K562 (cell line): ENCODE data around the gene HTR2B. TPM values are rescaled to one million over a fixed set of nuclear protein-coding genes. Genes with fewer than 3 reads are reported as not detected.

Source experiments
- ATAC-seq: fragments of 200-7000 bp; cut with Tn5 transposase; 3 replicates; pipeline ENCODE4 v1.9.1; 2020; ENCODE audit warnings: moderate library complexity
- BruUV-seq: library from RNA; stranded (reverse); fragments of 400-500 nt; replicated peaks from 2 replicates; lab custom pipeline; 2021; lab: Mats Ljungman, UMichigan
- CTCF ChIA-PET: fragments of 300-600 bp; formaldehyde crosslinking; extraction: SDS; loops from one replicate; lab custom pipeline; 2021; ENCODE audit warnings: low intra/inter-chr PET ratio; lab: Yijun Ruan, JAX
- POLR2A ChIA-PET: fragments of 300-600, 350-650 bp; sonication (Branson Sonifier 250); formaldehyde crosslinking; extraction: SDS; loops from one replicate; lab custom pipeline; 2021; ENCODE audit warnings: antibody characterized with exemption, inconsistent platforms; lab: Yijun Ruan, JAX
- DNase-seq, 4 experiments: peaks; one replicate each; pipeline versions ENCODE4 v3.0.0 to v3.0.0-alpha.2; 2011 to 2018; ENCODE audit warnings: low spot score in 3 of 4, mixed read lengths in 3 of 4; ENCODE audit errors: extremely low read depth in 1 of 4
- FAIRE-seq: peaks from 2 replicates; lab custom pipeline; 2011; peaks lifted over from hg19 to GRCh38; lab: Jason Lieb, UNC
- H2AFZ ChIP-seq: 2 replicates; pipeline ENCODE4 v1.6.0; 2011; ENCODE audit warnings: low read depth, low read length, control low read depth, inconsistent platforms
- H3K27ac ChIP-seq: fragments of 200-600 bp; 3 replicates; pipeline ENCODE4 v1.8.0; 2011; ENCODE audit warnings: low read depth, mild to moderate bottlenecking, control low read depth, inconsistent platforms, low read length, moderate library complexity, mixed read lengths; ENCODE audit errors: extremely low read depth
- H3K27me3 ChIP-seq, 2 experiments: fragments of 300-600 bp in 1 of 2; 2 replicates in 1 of 2; 3 replicates in 1 of 2; pipeline versions ENCODE4 v1.6.0 to v1.8.0; 2011; ENCODE audit warnings: inconsistent platforms in 2 of 2, low read length in 2 of 2, mild to moderate bottlenecking in 1 of 2, mixed read lengths in 1 of 2, moderate library complexity in 1 of 2; ENCODE audit not compliant: control insufficient read depth in 2 of 2, insufficient read depth in 2 of 2
- H3K36me3 ChIP-seq: fragments of 300-600 bp; 3 replicates; pipeline ENCODE4 v1.8.0; 2011; ENCODE audit warnings: mild to moderate bottlenecking, low read length, inconsistent platforms; ENCODE audit not compliant: control insufficient read depth, insufficient read depth
- H3K4me1 ChIP-seq, 2 experiments: fragments of 200-600 bp in 1 of 2; replicated peaks in 1 of 2; 2 replicates in 1 of 2; 3 replicates in 1 of 2; pipeline versions ENCODE4 v1.5.1 to v1.8.0; 2011; ENCODE audit warnings: inconsistent platforms in 2 of 2, low read length in 2 of 2, mild to moderate bottlenecking in 1 of 2, mixed read lengths in 1 of 2, moderate library complexity in 1 of 2; ENCODE audit not compliant: control insufficient read depth in 2 of 2, insufficient read depth in 2 of 2
- H3K4me2 ChIP-seq: 2 replicates; pipeline ENCODE4 v1.6.1; 2011; ENCODE audit warnings: low read length, control low read depth, inconsistent platforms, mixed read lengths; ENCODE audit not compliant: insufficient read depth
- H3K4me3 ChIP-seq: fragments of 200-600 bp; sonication (generic), shearing (Covaris generic); 2 replicates; pipeline ENCODE4 v1.5.1; 2016; ENCODE audit warnings: control low read depth, inconsistent platforms
- H3K79me2 ChIP-seq: fragments of 200-600 bp; 3 replicates; pipeline ENCODE4 v1.8.0; 2011; ENCODE audit warnings: low read length, inconsistent platforms; ENCODE audit not compliant: control insufficient read depth, insufficient read depth
- H3K9ac ChIP-seq, 2 experiments: 2 replicates each; pipeline versions ENCODE4 v1.6.0 to v1.6.1; 2011; ENCODE audit warnings: low read depth in 2 of 2, low read length in 2 of 2, control low read depth in 1 of 2, inconsistent platforms in 1 of 2, mild to moderate bottlenecking in 1 of 2, mixed read lengths in 1 of 2; ENCODE audit not compliant: insufficient read depth in 1 of 2
- H3K9me1 ChIP-seq: one replicate; pipeline ENCODE4 v1.6.0; 2011; ENCODE audit warnings: inconsistent platforms, mild to moderate bottlenecking, low read length, moderate library complexity; ENCODE audit not compliant: control insufficient read depth, insufficient read depth
- H3K9me3 ChIP-seq: replicated peaks from 2 replicates; pipeline ENCODE4 v1.5.1; 2011; ENCODE audit warnings: low read depth, low read length, inconsistent platforms; ENCODE audit not compliant: control insufficient read depth, insufficient read depth
- H4K20me1 ChIP-seq: replicated peaks from 2 replicates; pipeline ENCODE4 v1.6.1; 2011; ENCODE audit warnings: low read length, inconsistent platforms, mixed read lengths; ENCODE audit not compliant: control insufficient read depth, insufficient read depth
- ADNP ChIP-seq: fragments of 200-800 bp; sonication (Bioruptor generic); IDR thresholded peaks from 2 replicates; pipeline ENCODE4 v1.6.1; 2016; ENCODE audit warnings: missing genetic modification characterization, missing compliant biosample characterization
- BCOR ChIP-seq: fragments of 450-650 bp; IDR thresholded peaks from 2 replicates; pipeline ENCODE4 v1.6.1; 2016
- ELF4 ChIP-seq: fragments of 450-650 bp; formaldehyde crosslinking; IDR thresholded peaks from 2 replicates; pipeline ENCODE4 v1.4.0; 2022; ENCODE audit warnings: missing genetic modification characterization
- HMGN3 ChIP-seq: IDR thresholded peaks from 2 replicates; pipeline ENCODE4 v1.6.1; 2011; ENCODE audit warnings: borderline replicate concordance, low read depth, mild to moderate bottlenecking, mixed read lengths, low read length; ENCODE audit not compliant: insufficient read length; ENCODE audit errors: extremely low read depth
- HNRNPUL1 ChIP-seq: fragments of 200-400 bp; formaldehyde crosslinking; IDR thresholded peaks from 2 replicates; pipeline ENCODE4 v1.6.1; 2017; ENCODE audit warnings: low read length
- NBN ChIP-seq: fragments of 450-650 bp; IDR thresholded peaks from 2 replicates; pipeline ENCODE4 v1.6.1; 2016; ENCODE audit warnings: low read depth, mild to moderate bottlenecking
- NCOA6 ChIP-seq: fragments of 450-650 bp; IDR thresholded peaks from 2 replicates; pipeline ENCODE4 v1.6.1; 2017; ENCODE audit warnings: mild to moderate bottlenecking
- NEUROD1 ChIP-seq: fragments of 150-350 bp; IDR thresholded peaks from 2 replicates; pipeline ENCODE4 v1.6.1; 2014; ENCODE audit warnings: borderline replicate concordance, low read length, low read depth; ENCODE audit not compliant: partially characterized antibody
- POU5F1 ChIP-seq: fragments of 150-350 bp; IDR thresholded peaks from 2 replicates; pipeline ENCODE4 v1.6.1; 2014; ENCODE audit warnings: borderline replicate concordance, low read length, low read depth, mild to moderate bottlenecking; ENCODE audit not compliant: partially characterized antibody
- SETDB1 ChIP-seq: IDR thresholded peaks from one replicate; pipeline ENCODE4 v1.6.1; 2012; ENCODE audit warnings: low read length, control low read depth, inconsistent platforms
- TAF7 ChIP-seq: fragments of 450-650 bp; IDR thresholded peaks from 2 replicates; pipeline ENCODE4 v1.6.1; 2016; ENCODE audit warnings: missing genetic modification characterization, missing compliant biosample characterization
- WGBS: fragments of 100-300 bp; shearing (Covaris generic); methylation state at CpG from one replicate; pipeline ENCODE4 v1.1.6; 2016; ENCODE audit warnings: low coverage, mixed read lengths; ENCODE audit not compliant: insufficient coverage; ENCODE audit errors: missing lambda C conversion rate; 5-methylcytosine and 5-hydroxymethylcytosine counted together
- in situ Hi-C: fragments of 300-500 bp; cut with MboI; formaldehyde crosslinking; loops from 4 replicates; pipeline ENCODE4 v1.15.0; 2018; ENCODE audit warnings: inconsistent platforms, mixed read lengths
- intact Hi-C: fragments of 100-400 bp; cut with micrococcal nuclease; formaldehyde crosslinking; loops from 2 replicates; pipeline ENCODE4 v1.14.2; 2022
- polyA plus RNA-seq, 8 experiments: library from polyadenylated mRNA; depleted of rRNA in 4 of 8; stranded (reverse) in 5 of 8; unstranded in 3 of 8; fragments of >200 nt; fragmentation: Nextera tagmentation in 2 of 8; fragmentation: Illumina TruSeq in 1 of 8; extraction: Ambion mirVana in 2 of 8; extraction: Trizol in 1 of 8; gene quantifications; 2 replicates each; pipeline versions ENCODE4 v1.2.1 to v1.2.3, GENCODE V29; 2011 to 2014; ENCODE audit warnings: inconsistent platforms in 1 of 8, missing spikeins in 1 of 8
- total RNA-seq, 7 experiments: library from RNA; depleted of rRNA in 6 of 7; stranded (reverse); fragments of >200 nt in 6 of 7; fragmentation: Illumina TruSeq in 2 of 7; extraction: Trizol in 2 of 7; gene quantifications; 2 replicates each; pipeline versions ENCODE4 v1.2.1 to v1.2.3, GENCODE V29; 2011 to 2021; ENCODE audit warnings: low replicate concordance in 1 of 7

The HTR2B gene
- total and polyA plus RNA-seq, 9 of the 15 experiments (the other 6 are each of a cell fraction or from before 2014, with no cell fraction given): not detected

GRCh38 chr2:231167745-231168459, 43.1 kb upstream of the HTR2B start:
- POLR2A ChIA-PET: no interaction called here
- Histone ChIP-seq H3K9ac (no peak overlapping the region), H3K9me3 (no peaks in the 10 kb centered on the region), H3K79me2 (no peaks in the 10 kb centered on the region), H3K36me3 (peaks cover 95% of the 10 kb centered on the region), H2AFZ (no peak overlapping the region), H3K4me3 (no peak overlapping the region), H3K9me1 (no peaks in the 10 kb centered on the region), H3K4me2 (no peak overlapping the region), H3K27ac (no peak overlapping the region), H3K4me1 (no peaks in the 10 kb centered on the region), H4K20me1 (no peaks in the 10 kb centered on the region), H3K27me3 (no peaks in the 10 kb centered on the region)
- no TSS peak for BruUV-seq
- TF ChIP-seq BCOR: no peak
- CTCF ChIA-PET: no interaction called here
- 85% methylated on average over 5 of the region's 6 CpGs for WGBS
- FAIRE-seq: no peak
- in situ Hi-C loops: no loop called here
- intact Hi-C loops: no loop called here
- no peak for DNase-seq
- no peak for ATAC-seq

GRCh38 chr2:231163414-231164095, 38.7 kb upstream of the HTR2B start:
- H3K4me2 ChIP-seq: no peak overlapping the region
- no TSS peak for BruUV-seq
- H3K9ac ChIP-seq: no peak overlapping the region
- H3K36me3 ChIP-seq: peaks cover 72% of the 10 kb centered on the region
- no peaks in the 10 kb centered on the region for H3K4me1 ChIP-seq
- intact Hi-C loops (no loop called here), in situ Hi-C loops (no loop called here)
- TF ChIP-seq ADNP (tag) (no peak), HNRNPUL1 (no peak), ELF4 (CRISPR knock-in tag) (no peak), NBN (no peak), TAF7 (tag) (no peak), HMGN3 (no peak), NEUROD1 (no peak), POU5F1 (no peak), NCOA6 (no peak), SETDB1 (no peak)
- H3K9me3 ChIP-seq: no peaks in the 10 kb centered on the region
- no peak overlapping the region for H3K4me3 ChIP-seq
- ChIA-PET CTCF (no interaction called here), POLR2A (no interaction called here)
- FAIRE-seq (no peak), ATAC-seq (no peak), DNase-seq (no peak)
- no peaks in the 10 kb centered on the region for H3K27me3 ChIP-seq
- H2AFZ ChIP-seq: no peak overlapping the region
- H3K79me2 ChIP-seq: no peaks in the 10 kb centered on the region
- H3K9me1 ChIP-seq: no peaks in the 10 kb centered on the region
- H4K20me1 ChIP-seq: no peaks in the 10 kb centered on the region
- no peak overlapping the region for H3K27ac ChIP-seq
- 90% methylated on average over 4 of the region's 4 CpGs for WGBS
